ENCODE data around the gene ATP2A1. TPM values are rescaled to one million over a fixed set of nuclear protein-coding genes. Genes with fewer than 3 reads are reported as not detected.

The ATP2A1 gene
- total RNA-seq (ENCODE audit: unreplicated experiment) = 4.5 TPM
- long read RNA-seq = 0 reads

DNA sequence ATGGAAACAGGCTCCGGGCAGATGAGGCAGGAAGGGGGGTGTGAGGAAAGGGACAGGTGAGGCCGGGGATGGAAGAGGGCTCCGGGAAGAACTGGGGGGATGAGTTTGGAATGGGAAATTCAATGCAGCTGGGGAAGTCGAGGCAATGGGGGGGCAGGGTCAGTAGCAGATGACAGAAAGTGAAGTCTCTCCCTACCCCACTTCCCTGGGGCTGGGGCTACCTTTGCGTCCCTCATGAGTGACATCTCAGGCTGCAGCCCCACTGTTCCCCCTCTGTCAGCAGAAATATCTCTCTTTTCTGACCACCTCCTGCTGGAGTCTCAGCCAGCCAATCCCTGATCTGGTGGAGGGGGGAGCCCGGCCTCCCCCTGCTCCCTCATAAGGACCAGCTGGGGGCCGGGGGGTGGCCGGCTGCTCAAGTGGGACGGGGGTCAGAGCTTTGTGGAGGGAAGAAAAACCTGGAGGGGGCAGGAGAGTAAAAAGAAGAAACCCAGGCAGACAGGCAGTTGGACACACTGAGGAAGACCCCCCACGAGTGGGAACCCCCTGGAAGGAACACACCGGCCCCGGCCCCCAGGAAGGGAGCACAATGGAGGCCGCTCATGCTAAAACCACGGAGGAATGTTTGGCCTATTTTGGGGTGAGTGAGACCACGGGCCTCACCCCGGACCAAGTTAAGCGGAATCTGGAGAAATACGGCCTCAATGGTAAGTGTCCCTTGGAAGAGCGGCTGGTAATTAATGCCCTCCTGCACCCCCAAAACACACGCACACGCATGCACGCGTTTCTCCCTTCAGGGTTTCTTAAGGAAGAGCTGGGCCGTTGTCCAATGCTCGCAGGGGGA, at the start of gene ATP2A1:
Gene ATP2A1, plus strand, starts transcription at position 406 of the 844 bp plus-strand sequence. Its CDS starts 184 bp downstream, at position 590.
- DNase-seq = no peak
- H3K36me3 Mint-ChIP-seq (ENCODE audit: unreplicated experiment) = no peaks in the 10 kb centered on the region
- peaks cover 7% of the 10 kb centered on the region for H3K9me3 Mint-ChIP-seq (ENCODE audit: unreplicated experiment)
- peak within 1 kb of the TSS; percentile 93 for H3K4me3 Mint-ChIP-seq (ENCODE audit: unreplicated experiment)
- peaks cover 14% of the 10 kb centered on the region for H3K27me3 Mint-ChIP-seq (ENCODE audit: unreplicated experiment)
- no peak for TF ChIP-seq CTCF (IDR thresholded peaks at IDR 0.05; ENCODE audit: partially characterized antibody, unreplicated experiment)
- peak within 1 kb of the TSS; percentile 62 for H3K27ac Mint-ChIP-seq (ENCODE audit: unreplicated experiment)
- H3K4me1 Mint-ChIP-seq (ENCODE audit: low read depth, unreplicated experiment) = peaks cover 11% of the 10 kb centered on the region

- no peak overlapping the region for H3K4me3 Mint-ChIP-seq (ENCODE audit: unreplicated experiment)
- peaks cover 5% of the 10 kb centered on the region for H3K9me3 Mint-ChIP-seq (ENCODE audit: unreplicated experiment)
- peaks cover 6% of the 10 kb centered on the region for H3K27me3 Mint-ChIP-seq (ENCODE audit: unreplicated experiment)
- H3K4me1 Mint-ChIP-seq (ENCODE audit: low read depth, unreplicated experiment) = peaks cover 18% of the 10 kb centered on the region
- DNase-seq = no peak
- peaks cover 4% of the 10 kb centered on the region for H3K36me3 Mint-ChIP-seq (ENCODE audit: unreplicated experiment)
- no peak overlapping the region for H3K27ac Mint-ChIP-seq (ENCODE audit: unreplicated experiment)
- TF ChIP-seq CTCF (IDR thresholded peaks at IDR 0.05; ENCODE audit: partially characterized antibody, unreplicated experiment) = no peak
Measured at GRCh38 chr16:28829747-28830146, 48.5 kb upstream of the ATP2A1 start.

DNA sequence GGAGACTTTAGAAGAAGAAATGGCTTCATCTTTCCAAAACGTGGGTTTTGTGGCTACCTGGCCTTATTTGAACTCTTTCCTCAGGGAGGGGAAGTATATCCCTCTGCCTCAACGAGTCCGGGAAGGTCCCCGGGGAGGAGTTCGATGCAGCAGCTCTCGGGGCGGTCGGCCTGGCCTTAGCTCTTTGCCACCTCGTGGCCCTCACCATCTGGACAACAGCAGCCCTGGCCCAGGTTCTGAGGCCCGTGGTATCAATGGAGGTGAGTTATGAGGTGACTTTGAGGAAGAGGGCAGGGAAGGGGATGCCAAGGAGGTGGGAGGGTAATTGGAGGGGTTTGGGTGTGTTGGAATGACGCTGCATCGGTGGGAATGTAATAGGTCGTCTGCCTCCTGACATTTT, 47.8 kb upstream of the ATP2A1 start:
- Mint-ChIP-seq H3K36me3 (ENCODE audit: unreplicated experiment) (peaks cover 4% of the 10 kb centered on the region), H3K4me1 (ENCODE audit: low read depth, unreplicated experiment) (peaks cover 13% of the 10 kb centered on the region), H3K27ac (ENCODE audit: unreplicated experiment) (no peak overlapping the region), H3K27me3 (ENCODE audit: unreplicated experiment) (peaks cover 5% of the 10 kb centered on the region), H3K4me3 (ENCODE audit: unreplicated experiment) (no peak overlapping the region), H3K9me3 (ENCODE audit: unreplicated experiment) (peaks cover 8% of the 10 kb centered on the region)
- TF ChIP-seq CTCF (IDR thresholded peaks at IDR 0.05; ENCODE audit: partially characterized antibody, unreplicated experiment) = no peak
- no peak for DNase-seq

DNA sequence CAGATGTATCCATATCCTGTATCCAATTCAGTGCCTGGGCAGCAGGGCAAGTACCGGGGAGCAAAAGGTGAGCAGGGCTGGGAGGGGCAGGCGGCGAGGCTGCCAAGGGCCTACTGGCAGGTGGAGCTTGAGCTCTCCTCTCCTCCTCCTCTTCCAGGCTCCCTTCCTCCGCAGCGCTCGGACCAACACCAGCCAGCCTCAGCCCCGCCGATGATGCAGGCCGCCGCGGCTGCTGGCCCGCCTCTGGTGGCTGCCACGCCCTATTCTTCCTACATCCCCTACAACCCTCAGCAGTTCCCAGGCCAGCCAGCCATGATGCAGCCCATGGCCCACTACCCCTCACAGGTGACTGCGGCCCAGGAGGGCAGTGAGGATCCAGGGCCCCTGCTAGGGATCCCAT, 43.9 kb upstream of the ATP2A1 start:
- Mint-ChIP-seq H3K4me1 (ENCODE audit: low read depth, unreplicated experiment) (peaks cover 2% of the 10 kb centered on the region), H3K36me3 (ENCODE audit: unreplicated experiment) (peaks cover 10% of the 10 kb centered on the region), H3K9me3 (ENCODE audit: unreplicated experiment) (peaks cover 7% of the 10 kb centered on the region), H3K27ac (ENCODE audit: unreplicated experiment) (no peak overlapping the region), H3K4me3 (ENCODE audit: unreplicated experiment) (no peak overlapping the region), H3K27me3 (ENCODE audit: unreplicated experiment) (peaks cover 7% of the 10 kb centered on the region)
- TF ChIP-seq CTCF (IDR thresholded peaks at IDR 0.05; ENCODE audit: partially characterized antibody, unreplicated experiment) = no peak
- no peak for DNase-seq

All from glutamatergic neuron (in vitro differentiated cells).